GM18526 (cell line): ENCODE results near the gene PPP6C.

ENCODE experiments used
- POLR2A ChIP-seq: IDR thresholded peaks from 3 replicates; pipeline ENCODE4 v1.6.1; 2011; ENCODE audit not compliant: insufficient read length; ENCODE audit errors: extremely low read depth

PPP6C gene

GRCh38 chr9:125183561-125183960, 6.0 kb downstream of the PPP6C start:
- TF ChIP-seq POLR2A: no peak

GRCh38 chr9:125183054-125183453, 6.5 kb downstream of the PPP6C start:
- no peak for TF ChIP-seq POLR2A

- TF ChIP-seq POLR2A: no peak
These were observed 8.7 kb downstream of the PPP6C start for GRCh38 chr9:125180876-125181275.

GRCh38 chr9:125177888-125178287, 11.7 kb downstream of the PPP6C start:
- TF ChIP-seq POLR2A: no peak

- TF ChIP-seq POLR2A: no peak
These were observed 13.0 kb downstream of the PPP6C start for GRCh38 chr9:125176636-125177035.

GRCh38 chr9:125172031-125172755, 17.4 kb downstream of the PPP6C start:
- no peak for TF ChIP-seq POLR2A

- no peak for TF ChIP-seq POLR2A
These were observed 19.7 kb downstream of the PPP6C start for GRCh38 chr9:125169895-125170294.

- no peak for TF ChIP-seq POLR2A
These were observed 22.8 kb downstream of the PPP6C start for GRCh38 chr9:125166762-125167161.

- no peak for TF ChIP-seq POLR2A
These were observed 28.2 kb downstream of the PPP6C start for GRCh38 chr9:125161284-125161918.

- TF ChIP-seq POLR2A: no peak
These were observed 28.9 kb downstream of the PPP6C start for GRCh38 chr9:125160750-125161149.

GRCh38 chr9:125156551-125156950, 33.1 kb downstream of the PPP6C start:
- TF ChIP-seq POLR2A: no peak

- TF ChIP-seq POLR2A: no peak
These were observed 35.8 kb downstream of the PPP6C start for GRCh38 chr9:125153712-125154367.

- TF ChIP-seq POLR2A: no peak
These were observed 37.9 kb downstream of the PPP6C start for GRCh38 chr9:125151730-125152129.

GRCh38 chr9:125150349-125151245, 39.0 kb downstream of the PPP6C start:
- no peak for TF ChIP-seq POLR2A

- TF ChIP-seq POLR2A: no peak
These were observed 42.1 kb downstream of the PPP6C start for GRCh38 chr9:125147401-125147951.
